Glutamatergic neuron (in vitro differentiated cells): ENCODE results near the gene DCST1. TPM values are rescaled to one million over a fixed set of nuclear protein-coding genes. Genes with fewer than 3 reads are reported as not detected.

ENCODE experiments used
- DNase-seq: peaks from one replicate; pipeline ENCODE4 v3.0.0; 2022
- H3K27ac Mint-ChIP-seq: one replicate; pipeline ENCODE4 v1.8.0; 2020; ENCODE audit warnings: mild to moderate bottlenecking, mixed read lengths, inconsistent platforms; ENCODE audit not compliant: unreplicated experiment
- H3K27me3 Mint-ChIP-seq: one replicate; pipeline ENCODE4 v1.8.0; 2020; ENCODE audit warnings: mild to moderate bottlenecking, moderate library complexity, mixed read lengths, inconsistent platforms; ENCODE audit not compliant: unreplicated experiment
- H3K36me3 Mint-ChIP-seq: one replicate; pipeline ENCODE4 v1.8.0; 2020; ENCODE audit warnings: mild to moderate bottlenecking, mixed read lengths, inconsistent platforms; ENCODE audit not compliant: unreplicated experiment
- H3K4me1 Mint-ChIP-seq: one replicate; pipeline ENCODE4 v1.8.0; 2020; ENCODE audit warnings: mild to moderate bottlenecking, low read depth, mixed read lengths, inconsistent platforms; ENCODE audit not compliant: unreplicated experiment
- H3K4me3 Mint-ChIP-seq: one replicate; pipeline ENCODE4 v1.8.0; 2020; ENCODE audit warnings: mild to moderate bottlenecking, mixed read lengths, inconsistent platforms; ENCODE audit not compliant: unreplicated experiment
- H3K9me3 Mint-ChIP-seq: one replicate; pipeline ENCODE4 v1.8.0; 2020; ENCODE audit warnings: mild to moderate bottlenecking, moderate library complexity, mixed read lengths, inconsistent platforms; ENCODE audit not compliant: unreplicated experiment
- CTCF ChIP-seq: fragments of 200-600 bp; sonication (generic); IDR thresholded peaks from one replicate; pipeline ENCODE4 v1.5.0; 2021; ENCODE audit not compliant: partially characterized antibody, unreplicated experiment
- total RNA-seq: library from RNA; stranded (reverse); fragmentation: NEBNext Ultra II Directional; extraction: Animal tissue kit (Norgen Biotek cat#: 25700); gene quantifications from one replicate; pipeline ENCODE4 v1.2.1, GENCODE V29; 2021; ENCODE audit not compliant: unreplicated experiment

Gene DCST1
- total RNA-seq, 1 donor from 2014 or later, result not detected

GRCh38 chr1:155016231-155016831 is 17.3 kb upstream of the DCST1 start:
- peak overlapping the region; percentile 59 for H3K4me3 Mint-ChIP-seq
- peaks cover 7% of the 10 kb centered on the region for H3K27me3 Mint-ChIP-seq
- no peaks in the 10 kb centered on the region for H3K36me3 Mint-ChIP-seq
- peaks cover 12% of the 10 kb centered on the region for H3K9me3 Mint-ChIP-seq
- no peak for TF ChIP-seq CTCF
- no peak overlapping the region for H3K27ac Mint-ChIP-seq
- H3K4me1 Mint-ChIP-seq, result peaks cover 20% of the 10 kb centered on the region
- no peak for DNase-seq

- H3K4me1 Mint-ChIP-seq, result peaks cover 19% of the 10 kb centered on the region
- DNase-seq, result peak; percentile 93
- H3K27ac Mint-ChIP-seq, result peak overlapping the region; percentile 92
- peaks cover 12% of the 10 kb centered on the region for H3K27me3 Mint-ChIP-seq
- peak overlapping the region; percentile 72 for H3K4me3 Mint-ChIP-seq
- no peaks in the 10 kb centered on the region for H3K36me3 Mint-ChIP-seq
- H3K9me3 Mint-ChIP-seq, result peaks cover 12% of the 10 kb centered on the region
- TF ChIP-seq CTCF, result peak; percentile 93
These were observed 16.3 kb upstream of the DCST1 start for GRCh38 chr1:155017041-155017945.

GRCh38 chr1:155017946-155018316 is 15.7 kb upstream of the DCST1 start:
- peaks cover 12% of the 10 kb centered on the region for H3K9me3 Mint-ChIP-seq
- DNase-seq, result no peak
- peaks cover 19% of the 10 kb centered on the region for H3K4me1 Mint-ChIP-seq
- H3K27ac Mint-ChIP-seq, result peak overlapping the region; percentile 84
- H3K36me3 Mint-ChIP-seq, result no peaks in the 10 kb centered on the region
- peaks cover 12% of the 10 kb centered on the region for H3K27me3 Mint-ChIP-seq
- TF ChIP-seq CTCF, result no peak
- H3K4me3 Mint-ChIP-seq, result peak overlapping the region; percentile 71

- TF ChIP-seq CTCF, result no peak
- Mint-ChIP-seq H3K27ac (peak overlapping the region; percentile 71), H3K36me3 (no peaks in the 10 kb centered on the region), H3K4me3 (peak overlapping the region; percentile 15), H3K9me3 (peaks cover 12% of the 10 kb centered on the region), H3K27me3 (peaks cover 12% of the 10 kb centered on the region), H3K4me1 (peaks cover 19% of the 10 kb centered on the region)
- no peak for DNase-seq
These were observed 14.8 kb upstream of the DCST1 start for GRCh38 chr1:155018617-155019348.
